H9 (cell line): ENCODE results near the gene UTP15. TPM values are rescaled to one million over a fixed set of nuclear protein-coding genes. Genes with fewer than 3 reads are reported as not detected.

ENCODE experiments used
- DNase-seq: peaks from one replicate; pipeline ENCODE4 v3.0.0-alpha.2; 2017
- H2AFZ ChIP-seq: one replicate; pipeline ENCODE4 v1.6.1; 2013; ENCODE audit warnings: mild to moderate bottlenecking, low read length, control low read depth, moderate library complexity
- H2AK5ac ChIP-seq: 2 replicates; pipeline ENCODE4 v1.6.1; 2013; ENCODE audit warnings: low read length, control low read depth, mixed read lengths; ENCODE audit not compliant: insufficient read length
- H2BK120ac ChIP-seq: one replicate; pipeline ENCODE4 v1.6.1; 2013; ENCODE audit warnings: low read depth, mild to moderate bottlenecking, low read length, control low read depth, inconsistent platforms; ENCODE audit not compliant: poor library complexity, severe bottlenecking
- H2BK12ac ChIP-seq: 2 replicates; pipeline ENCODE4 v1.6.1; 2013; ENCODE audit warnings: low read length, control low read depth, mixed read lengths, low read depth; ENCODE audit not compliant: insufficient read length
- H2BK15ac ChIP-seq: 2 replicates; pipeline ENCODE4 v1.6.1; 2013; ENCODE audit warnings: low read depth, low read length, control low read depth
- H2BK20ac ChIP-seq: one replicate; pipeline ENCODE4 v1.6.1; 2013; ENCODE audit warnings: low read depth, mild to moderate bottlenecking, low read length, control low read depth, inconsistent platforms; ENCODE audit not compliant: poor library complexity, severe bottlenecking
- H2BK5ac ChIP-seq: 2 replicates; pipeline ENCODE4 v1.6.1; 2013; ENCODE audit warnings: low read length, control low read depth, mixed read lengths; ENCODE audit not compliant: insufficient read length
- H3K14ac ChIP-seq: 2 replicates; pipeline ENCODE4 v1.6.1; 2013; ENCODE audit warnings: low read length, control low read depth; ENCODE audit not compliant: insufficient read depth
- H3K18ac ChIP-seq: 2 replicates; pipeline ENCODE4 v1.6.1; 2013; ENCODE audit warnings: low read depth, mild to moderate bottlenecking, mixed read lengths, low read length, control low read depth; ENCODE audit not compliant: insufficient read length
- H3K23ac ChIP-seq: 2 replicates; pipeline ENCODE4 v1.6.1; 2013; ENCODE audit warnings: low read length, control low read depth, mixed read lengths, low read depth; ENCODE audit not compliant: insufficient read length
- H3K23me2 ChIP-seq: 2 replicates; pipeline ENCODE4 v1.6.1; 2013; ENCODE audit warnings: low read depth, mild to moderate bottlenecking, mixed read lengths, low read length, control low read depth; ENCODE audit not compliant: insufficient read length, poor library complexity, severe bottlenecking
- H3K27ac ChIP-seq: 2 replicates; pipeline ENCODE4 v1.5.1; 2013; ENCODE audit warnings: low read length, control low read depth, mixed read lengths, low read depth; ENCODE audit not compliant: insufficient read length
- H3K27me3 ChIP-seq: 2 replicates; pipeline ENCODE4 v1.6.1; 2013; ENCODE audit warnings: low read length, control low read depth, inconsistent platforms; ENCODE audit not compliant: insufficient read depth
- H3K4ac ChIP-seq: 2 replicates; pipeline ENCODE4 v1.6.1; 2013; ENCODE audit warnings: low read depth, mild to moderate bottlenecking, control low read depth, inconsistent platforms, low read length, moderate library complexity
- H3K4me1 ChIP-seq: 2 replicates; pipeline ENCODE4 v1.6.1; 2013; ENCODE audit warnings: low read length, control low read depth, inconsistent platforms; ENCODE audit not compliant: insufficient read depth
- H3K4me2 ChIP-seq: 2 replicates; pipeline ENCODE4 v1.6.1; 2013; ENCODE audit warnings: low read length, control low read depth, mixed read lengths; ENCODE audit not compliant: insufficient read length, insufficient read depth
- H3K56ac ChIP-seq: 2 replicates; pipeline ENCODE4 v1.6.1; 2013; ENCODE audit warnings: low read depth, mild to moderate bottlenecking, mixed read lengths, low read length, control low read depth; ENCODE audit not compliant: insufficient read length
- H3K79me1 ChIP-seq: 2 replicates; pipeline ENCODE4 v1.6.1; 2013; ENCODE audit warnings: low read depth, mild to moderate bottlenecking, moderate library complexity, low read length, control low read depth, inconsistent platforms; ENCODE audit not compliant: insufficient read depth, poor library complexity, severe bottlenecking
- H3K79me2 ChIP-seq: 2 replicates; pipeline ENCODE4 v1.6.1; 2013; ENCODE audit warnings: low read length, control low read depth, inconsistent platforms; ENCODE audit not compliant: insufficient read depth
- H3K9ac ChIP-seq: 2 replicates; pipeline ENCODE4 v1.6.1; 2013; ENCODE audit warnings: low read length, control low read depth, mixed read lengths; ENCODE audit not compliant: insufficient read length; ENCODE audit errors: extremely low read depth
- H3K9me3 ChIP-seq: one replicate; pipeline ENCODE4 v1.6.1; 2013; ENCODE audit warnings: low read depth, low read length, inconsistent platforms; ENCODE audit not compliant: control insufficient read depth
- H3T11ph ChIP-seq: one replicate; pipeline ENCODE4 v1.6.1; 2013; ENCODE audit warnings: mild to moderate bottlenecking, low read length, control low read depth, inconsistent platforms
- H4K20me1 ChIP-seq: one replicate; pipeline ENCODE4 v1.6.1; 2013; ENCODE audit not compliant: control insufficient read depth, insufficient read length, insufficient read depth
- H4K5ac ChIP-seq: 2 replicates; pipeline ENCODE4 v1.6.1; 2013; ENCODE audit warnings: low read depth, mild to moderate bottlenecking, mixed read lengths, low read length, control low read depth; ENCODE audit not compliant: insufficient read length
- H4K8ac ChIP-seq: replicated peaks from 2 replicates; pipeline ENCODE4 v1.6.1; 2013; ENCODE audit warnings: low read length, control low read depth, mixed read lengths, low read depth; ENCODE audit not compliant: insufficient read length
- H4K91ac ChIP-seq: 2 replicates; pipeline ENCODE4 v1.6.1; 2013; ENCODE audit warnings: low read depth, mild to moderate bottlenecking, moderate library complexity, mixed read lengths, low read length, control low read depth; ENCODE audit not compliant: insufficient read length
- H3K27ac Mint-ChIP-seq, 3 experiments: 2 replicates in 2 of 3; 3 replicates in 1 of 3; pipeline ENCODE4 v1.8.0; 2020 to 2021; ENCODE audit warnings: mixed read lengths in 3 of 3, mild to moderate bottlenecking in 1 of 3, moderate library complexity in 1 of 3
- H3K27me3 Mint-ChIP-seq: 2 replicates; pipeline ENCODE4 v1.8.0; 2021; ENCODE audit warnings: low read depth, mild to moderate bottlenecking, moderate library complexity, mixed read lengths
- H3K36me3 Mint-ChIP-seq, 3 experiments: 2 replicates in 2 of 3; 3 replicates in 1 of 3; pipeline ENCODE4 v1.8.0; 2020 to 2021; ENCODE audit warnings: low read depth in 3 of 3, mixed read lengths in 3 of 3; ENCODE audit not compliant: insufficient read depth in 1 of 3
- H3K4me1 Mint-ChIP-seq, 2 experiments: 2 replicates each; pipeline ENCODE4 v1.8.0; 2020; ENCODE audit warnings: mixed read lengths in 2 of 2
- H3K4me3 Mint-ChIP-seq, 2 experiments: 2 replicates in 1 of 2; 3 replicates in 1 of 2; pipeline ENCODE4 v1.8.0; 2020 to 2021; ENCODE audit warnings: mild to moderate bottlenecking in 2 of 2, mixed read lengths in 2 of 2, moderate library complexity in 1 of 2
- H3K9me3 Mint-ChIP-seq, 2 experiments: 2 replicates in 1 of 2; 3 replicates in 1 of 2; pipeline ENCODE4 v1.8.0; 2020; ENCODE audit warnings: mild to moderate bottlenecking in 2 of 2, mixed read lengths in 2 of 2, moderate library complexity in 1 of 2
- CTCF ChIP-seq: fragments of 200-600 bp; sonication (generic); conservative IDR thresholded peaks from 3 replicates; pipeline ENCODE4 v1.8.0; 2021; ENCODE audit warnings: antibody characterized with exemption, mild to moderate bottlenecking
- WGBS: extraction: QIAGEN DNeasy Blood & Tissue Kit; methylation state at CpG from one replicate; pipeline ENCODE4 v1.1.7; 2013; ENCODE audit warnings: missing lambda C conversion rate, low lambda C conversion rate, mixed read lengths; ENCODE audit not compliant: insufficient read length; ENCODE audit errors: extremely low coverage; 5-methylcytosine and 5-hydroxymethylcytosine counted together
- total RNA-seq: library from RNA; stranded (reverse); gene quantifications from 2 replicates; pipeline ENCODE4 v1.2.1, GENCODE V29; 2021

UTP15 gene
- total RNA-seq, 1 experiment from 2014 or later, result 43.5 TPM

GRCh38 chr5:73605223-73606087, 39.9 kb downstream of the UTP15 start:
- Histone ChIP-seq H3K4me1 (no peaks in the 10 kb centered on the region), H3K9me3 (no peaks in the 10 kb centered on the region), H3K79me1 (no peaks in the 10 kb centered on the region), H3K9ac (no peak overlapping the region), H2BK15ac (no peak overlapping the region), H3K56ac (no peak overlapping the region), H3K23me2 (no peaks in the 10 kb centered on the region), H2BK5ac (no peak overlapping the region), H2BK20ac (no peak overlapping the region), H4K20me1 (no peaks in the 10 kb centered on the region), H2BK12ac (no peak overlapping the region), H2AFZ (no peak overlapping the region), H4K91ac (no peak overlapping the region), H2AK5ac (no peak overlapping the region), H2BK120ac (no peak overlapping the region), H3K14ac (no peak overlapping the region), H3K4ac (no peak overlapping the region), H3K27me3 (no peaks in the 10 kb centered on the region), H4K5ac (no peak overlapping the region), H4K8ac (no peak overlapping the region), H3K23ac (no peak overlapping the region), H3K27ac (no peak overlapping the region), H3K18ac (no peak overlapping the region), H3T11ph (no peak overlapping the region), H3K79me2 (no peaks in the 10 kb centered on the region), H3K4me2 (no peak overlapping the region)
- Mint-ChIP-seq H3K9me3 (peaks cover 4 to 7% of the 10 kb centered on the region in 2 experiments; a peak in 4 of 5 replicates), H3K4me3 (no peak overlapping the region), H3K27me3 (peaks cover 3% of the 10 kb centered on the region), H3K4me1 (no peaks in the 10 kb centered on the region), H3K36me3 (no peaks in the 10 kb centered on the region), H3K27ac (no peak overlapping the region)
- WGBS, result no CpG with 5 or more reads among the region's 8 CpGs
- DNase-seq, result no peak
- no peak for TF ChIP-seq CTCF
